ENCODE measurements around the gene CD300C.

- TF ChIP-seq POLR2A (IDR thresholded peaks at IDR 0.05) = no peak
- TF ChIP-seq CTCF (IDR thresholded peaks at IDR 0.05) = no peak
- TF ChIP-seq EP300 (IDR thresholded peaks at IDR 0.05) = no peak
- TF ChIP-seq POLR2AphosphoS5 (IDR thresholded peaks at IDR 0.05) = no peak
Observed at GRCh38 chr17:74512036-74512435, 33.9 kb downstream of the CD300C start.
